Neuron (in vitro differentiated cells): ENCODE measurements around the gene MID1.
"Not testable (repeated sequence)": the region's sequence is repeated elsewhere in the genome, so short reads cannot be mapped to it uniquely, and the experiment has no call there.

Source experiments
- H2AFZ ChIP-seq: one replicate; pipeline ENCODE4 v1.6.1; 2013; ENCODE audit warnings: low read depth, mild to moderate bottlenecking, inconsistent platforms, low read length, moderate library complexity
- H3K27me3 ChIP-seq: one replicate; pipeline ENCODE4 v1.6.1; 2013; ENCODE audit warnings: low read length; ENCODE audit not compliant: insufficient read depth
- H3K36me3 ChIP-seq: one replicate; pipeline ENCODE4 v1.6.1; 2013; ENCODE audit warnings: low read length; ENCODE audit not compliant: insufficient read depth
- H3K4me1 ChIP-seq: one replicate; pipeline ENCODE4 v1.6.1; 2013; ENCODE audit warnings: low read length; ENCODE audit not compliant: insufficient read depth
- H3K4me3 ChIP-seq: 2 replicates; pipeline ENCODE4 v1.5.1; 2013; ENCODE audit warnings: mild to moderate bottlenecking, low read length, moderate library complexity
- H3K9me3 ChIP-seq: one replicate; pipeline ENCODE4 v1.6.1; 2013; ENCODE audit warnings: low read length

MID1 gene

GRCh38 chrX:10611441-10612090 is 8.8 kb downstream of the MID1 start:
- Histone ChIP-seq H3K9me3 (no peaks in the 10 kb centered on the region), H3K4me1 (peaks cover 19% of the 10 kb centered on the region), H3K4me3 (no peak overlapping the region), H3K36me3 (no peaks in the 10 kb centered on the region), H2AFZ (no peak overlapping the region), H3K27me3 (no peaks in the 10 kb centered on the region)

- Histone ChIP-seq H3K9me3 (no peaks in the 10 kb centered on the region), H3K27me3 (no peaks in the 10 kb centered on the region), H3K4me3 (no peak overlapping the region), H3K36me3 (no peaks in the 10 kb centered on the region), H3K4me1 (peaks cover 13% of the 10 kb centered on the region), H2AFZ (no peak overlapping the region)
These were observed 12.3 kb downstream of the MID1 start for GRCh38 chrX:10608099-10608498.

GRCh38 chrX:10607233-10607632 is 13.2 kb downstream of the MID1 start:
- H3K36me3 ChIP-seq = no peaks in the 10 kb centered on the region
- H3K4me3 ChIP-seq = no peak overlapping the region

GRCh38 chrX:10603612-10604011 is 16.8 kb downstream of the MID1 start:
- H3K36me3 ChIP-seq = peaks cover 1% of the 10 kb centered on the region
- peaks cover 3% of the 10 kb centered on the region for H3K4me1 ChIP-seq
- H2AFZ ChIP-seq = no peak overlapping the region
- H3K9me3 ChIP-seq = no peaks in the 10 kb centered on the region
- H3K4me3 ChIP-seq = no peak overlapping the region
- no peaks in the 10 kb centered on the region for H3K27me3 ChIP-seq

More at GRCh38 chrX:10607233-10607632, 13.2 kb downstream of the MID1 start:
- Histone ChIP-seq H2AFZ (no peak overlapping the region), H3K9me3 (no peaks in the 10 kb centered on the region), H3K4me1 (peaks cover 13% of the 10 kb centered on the region), H3K27me3 (no peaks in the 10 kb centered on the region)

- Histone ChIP-seq H3K9me3 (no peaks in the 10 kb centered on the region), H2AFZ (no peak overlapping the region), H3K27me3 (no peaks in the 10 kb centered on the region), H3K36me3 (peaks cover 7% of the 10 kb centered on the region), H3K4me3 (no peak overlapping the region), H3K4me1 (peaks cover 3% of the 10 kb centered on the region)
These were observed 17.7 kb downstream of the MID1 start for GRCh38 chrX:10602646-10603045.

- Histone ChIP-seq H3K4me3 (no peak overlapping the region), H3K4me1 (peaks cover 3% of the 10 kb centered on the region), H3K36me3 (peaks cover 7% of the 10 kb centered on the region), H3K27me3 (no peaks in the 10 kb centered on the region), H2AFZ (no peak overlapping the region), H3K9me3 (no peaks in the 10 kb centered on the region)
These were observed 19.9 kb downstream of the MID1 start for GRCh38 chrX:10600479-10600878.

- no peaks in the 10 kb centered on the region for H3K4me1 ChIP-seq
- no peak overlapping the region for H2AFZ ChIP-seq
- no peaks in the 10 kb centered on the region for H3K9me3 ChIP-seq
- peaks cover 7% of the 10 kb centered on the region for H3K36me3 ChIP-seq
- H3K27me3 ChIP-seq = no peaks in the 10 kb centered on the region
- no peak overlapping the region for H3K4me3 ChIP-seq
These were observed 21.8 kb downstream of the MID1 start for GRCh38 chrX:10598540-10598939.

GRCh38 chrX:10597871-10598270 is 22.5 kb downstream of the MID1 start:
- Histone ChIP-seq H3K4me3 (no peak overlapping the region), H3K4me1 (no peaks in the 10 kb centered on the region), H2AFZ (no peak overlapping the region), H3K27me3 (no peaks in the 10 kb centered on the region), H3K36me3 (peaks cover 7% of the 10 kb centered on the region), H3K9me3 (no peaks in the 10 kb centered on the region)

GRCh38 chrX:10591363-10592335 is 28.7 kb downstream of the MID1 start:
- Histone ChIP-seq H3K36me3 (peaks cover 3% of the 10 kb centered on the region), H3K4me3 (no peak overlapping the region), H3K4me1 (peaks cover 7% of the 10 kb centered on the region), H2AFZ (no peak overlapping the region), H3K9me3 (no peaks in the 10 kb centered on the region), H3K27me3 (no peaks in the 10 kb centered on the region)

GRCh38 chrX:10589787-10590186 is 30.6 kb downstream of the MID1 start:
- H3K36me3 ChIP-seq, H3K9me3 ChIP-seq, H3K4me3 ChIP-seq, H3K4me1 ChIP-seq, H2AFZ ChIP-seq, H3K27me3 ChIP-seq: not testable (repeated sequence)

GRCh38 chrX:10589098-10589497 is 31.3 kb downstream of the MID1 start:
- Histone ChIP-seq H3K36me3 (peaks cover 9% of the 10 kb centered on the region), H3K4me1 (peaks cover 7% of the 10 kb centered on the region), H2AFZ (no peak overlapping the region), H3K27me3 (no peaks in the 10 kb centered on the region), H3K4me3 (no peak overlapping the region), H3K9me3 (no peaks in the 10 kb centered on the region)

- not testable (repeated sequence) for H3K27me3 ChIP-seq, H3K9me3 ChIP-seq, H2AFZ ChIP-seq, H3K4me3 ChIP-seq, H3K4me1 ChIP-seq
- peaks cover 16% of the 10 kb centered on the region for H3K36me3 ChIP-seq
These were observed 35.5 kb downstream of the MID1 start for GRCh38 chrX:10584882-10585281.

GRCh38 chrX:10582945-10583344 is 37.4 kb downstream of the MID1 start:
- Histone ChIP-seq H3K36me3 (peaks cover 13% of the 10 kb centered on the region), H3K27me3 (no peaks in the 10 kb centered on the region), H2AFZ (no peak overlapping the region), H3K4me3 (no peak overlapping the region), H3K9me3 (no peaks in the 10 kb centered on the region), H3K4me1 (peaks cover 23% of the 10 kb centered on the region)
